Calu3 (cell line): ENCODE data around the gene DLGAP4. TPM values are rescaled to one million over a fixed set of nuclear protein-coding genes. Genes with fewer than 3 reads are reported as not detected.

Experiments
- BruUV-seq: library from RNA; stranded (reverse); fragments of 400-500 nt; replicated peaks from 2 replicates; lab custom pipeline; 2021; lab: Mats Ljungman, UMichigan
- CTCF ChIA-PET: fragments of 300-600 bp; sonication (Branson Sonifier 250); formaldehyde crosslinking; loops from one replicate; lab custom pipeline; 2022; ENCODE audit warnings: antibody characterized with exemption; lab: Charles Lee
- DNase-seq: peaks from one replicate; pipeline ENCODE4 v3.0.0; 2022
- H3K27ac Mint-ChIP-seq: one replicate; pipeline ENCODE4 v1.8.0; 2022; ENCODE audit warnings: mixed read lengths; ENCODE audit not compliant: unreplicated experiment
- H3K27me3 Mint-ChIP-seq: one replicate; pipeline ENCODE4 v1.8.0; 2022; ENCODE audit warnings: mixed read lengths; ENCODE audit not compliant: unreplicated experiment
- H3K36me3 Mint-ChIP-seq: one replicate; pipeline ENCODE4 v1.8.0; 2022; ENCODE audit warnings: mild to moderate bottlenecking, moderate library complexity, mixed read lengths; ENCODE audit not compliant: insufficient read depth, unreplicated experiment
- H3K4me1 Mint-ChIP-seq: one replicate; pipeline ENCODE4 v1.8.0; 2022; ENCODE audit warnings: mild to moderate bottlenecking, low read depth, mixed read lengths; ENCODE audit not compliant: unreplicated experiment
- H3K4me3 Mint-ChIP-seq: one replicate; pipeline ENCODE4 v1.8.0; 2022; ENCODE audit warnings: mild to moderate bottlenecking, low read depth, moderate library complexity, mixed read lengths; ENCODE audit not compliant: unreplicated experiment
- H3K9me3 Mint-ChIP-seq: one replicate; pipeline ENCODE4 v1.8.0; 2022; ENCODE audit warnings: low read depth, mixed read lengths; ENCODE audit not compliant: unreplicated experiment
- intact Hi-C: fragments of 100-400 bp; cut with micrococcal nuclease; formaldehyde crosslinking; loops from one replicate; pipeline ENCODE4 v1.10.0; 2022; ENCODE audit not compliant: unreplicated experiment
- total RNA-seq: library from RNA; stranded (reverse); gene quantifications from 2 replicates; pipeline ENCODE4 v1.2.3, GENCODE V29; 2022
- TF ChIP-seq, protein P1 (sequence below): fragments of 200-600 bp; IDR thresholded peaks from one replicate; pipeline ENCODE4 v1.8.0; 2022; ENCODE audit warnings: antibody characterized with exemption; ENCODE audit not compliant: unreplicated experiment

The DLGAP4 gene
- total RNA-seq, 1 experiment from 2014 or later = 66.4 TPM

DNA sequence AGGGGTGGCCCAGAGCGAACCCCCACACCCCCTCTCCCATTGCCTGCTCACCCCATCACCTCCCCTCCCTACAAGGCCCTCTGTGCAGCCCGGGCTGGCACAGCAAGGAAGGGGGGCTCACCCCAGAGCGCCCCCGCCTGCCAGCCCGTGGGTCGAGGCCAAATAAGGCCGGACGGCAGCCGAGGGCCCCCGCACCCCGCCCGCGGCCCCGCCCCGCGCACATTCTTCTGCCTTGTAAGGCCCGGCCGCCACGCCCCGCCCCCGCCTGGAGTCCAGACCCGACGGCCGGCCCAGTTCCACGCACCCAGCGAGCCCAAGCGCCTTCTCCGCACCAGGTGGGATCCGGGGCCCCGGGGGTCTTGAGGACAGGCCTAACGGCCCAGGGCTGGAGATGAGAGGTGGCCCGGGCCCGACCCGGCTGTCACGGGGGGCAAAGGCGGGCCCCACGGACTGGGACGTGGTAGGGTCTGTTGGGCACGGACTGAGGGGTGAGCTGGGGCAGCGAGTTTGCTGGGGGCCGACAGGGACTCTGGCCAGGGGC, 235.2 kb downstream of the DLGAP4 start, which contains the start of gene MYL9:
MYL9 (plus strand) TSS at position 293 of the 541 bp plus-strand sequence. CDS start 3,366 bp downstream, outside the sequence.
- no peaks in the 10 kb centered on the region for H3K4me1 Mint-ChIP-seq
- H3K36me3 Mint-ChIP-seq = peaks cover 3% of the 10 kb centered on the region
- H3K9me3 Mint-ChIP-seq = no peaks in the 10 kb centered on the region
- no TSS peak for BruUV-seq
- peak; percentile 69 for DNase-seq
- CTCF ChIA-PET = interaction anchor here (0.7 to 1.6 kb wide), 2 partner anchors 31 to 74 kb away, joined by 3 to 9 read pairs; no protein-coding TSS in a partner anchor
- no peaks in the 10 kb centered on the region for H3K27me3 Mint-ChIP-seq
- intact Hi-C loops = no loop called here
- no peak within 1 kb of the TSS for H3K27ac Mint-ChIP-seq
- TF ChIP-seq, protein P1, sequence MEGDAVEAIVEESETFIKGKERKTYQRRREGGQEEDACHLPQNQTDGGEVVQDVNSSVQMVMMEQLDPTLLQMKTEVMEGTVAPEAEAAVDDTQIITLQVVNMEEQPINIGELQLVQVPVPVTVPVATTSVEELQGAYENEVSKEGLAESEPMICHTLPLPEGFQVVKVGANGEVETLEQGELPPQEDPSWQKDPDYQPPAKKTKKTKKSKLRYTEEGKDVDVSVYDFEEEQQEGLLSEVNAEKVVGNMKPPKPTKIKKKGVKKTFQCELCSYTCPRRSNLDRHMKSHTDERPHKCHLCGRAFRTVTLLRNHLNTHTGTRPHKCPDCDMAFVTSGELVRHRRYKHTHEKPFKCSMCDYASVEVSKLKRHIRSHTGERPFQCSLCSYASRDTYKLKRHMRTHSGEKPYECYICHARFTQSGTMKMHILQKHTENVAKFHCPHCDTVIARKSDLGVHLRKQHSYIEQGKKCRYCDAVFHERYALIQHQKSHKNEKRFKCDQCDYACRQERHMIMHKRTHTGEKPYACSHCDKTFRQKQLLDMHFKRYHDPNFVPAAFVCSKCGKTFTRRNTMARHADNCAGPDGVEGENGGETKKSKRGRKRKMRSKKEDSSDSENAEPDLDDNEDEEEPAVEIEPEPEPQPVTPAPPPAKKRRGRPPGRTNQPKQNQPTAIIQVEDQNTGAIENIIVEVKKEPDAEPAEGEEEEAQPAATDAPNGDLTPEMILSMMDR = no peak
- H3K4me3 Mint-ChIP-seq = peak within 1 kb of the TSS; percentile 64

DNA sequence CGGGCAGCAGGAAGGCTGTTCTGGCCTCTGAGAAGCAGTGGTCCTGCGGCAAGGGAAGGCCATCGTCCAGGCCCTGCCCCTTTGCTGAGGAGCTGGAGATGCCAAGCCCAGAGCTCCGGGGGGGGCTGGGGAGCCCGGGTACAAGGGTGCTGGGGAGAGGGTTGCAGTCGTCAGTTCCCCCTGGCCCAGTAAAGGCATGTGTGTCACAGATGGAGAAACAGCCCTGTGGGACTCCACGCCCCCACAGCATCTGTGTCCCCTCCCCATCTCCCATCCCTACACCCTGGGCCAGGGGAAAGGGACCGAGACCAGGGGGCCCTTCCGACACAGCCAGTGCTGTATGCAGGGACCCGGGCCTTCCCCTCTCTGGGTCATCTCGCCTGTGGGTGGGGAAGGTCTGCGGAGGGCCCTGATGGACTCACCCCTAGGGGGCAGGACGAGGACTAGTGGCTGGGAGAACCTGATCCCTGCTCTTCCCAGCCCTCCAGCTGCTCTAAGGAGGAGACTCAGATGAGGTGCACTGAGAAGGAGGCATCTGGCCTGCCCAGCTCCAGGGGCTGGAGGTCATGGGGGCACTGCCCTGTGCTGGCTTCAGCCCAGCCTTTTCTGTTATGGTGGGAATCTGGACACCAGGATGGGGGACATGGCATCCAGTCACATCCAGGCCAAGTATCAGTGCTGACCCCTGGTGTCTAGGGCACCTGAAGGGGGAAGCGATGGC, 235.8 kb downstream of the DLGAP4 start:
- peaks cover 3% of the 10 kb centered on the region for H3K36me3 Mint-ChIP-seq
- intact Hi-C loops = no loop called here

DNA sequence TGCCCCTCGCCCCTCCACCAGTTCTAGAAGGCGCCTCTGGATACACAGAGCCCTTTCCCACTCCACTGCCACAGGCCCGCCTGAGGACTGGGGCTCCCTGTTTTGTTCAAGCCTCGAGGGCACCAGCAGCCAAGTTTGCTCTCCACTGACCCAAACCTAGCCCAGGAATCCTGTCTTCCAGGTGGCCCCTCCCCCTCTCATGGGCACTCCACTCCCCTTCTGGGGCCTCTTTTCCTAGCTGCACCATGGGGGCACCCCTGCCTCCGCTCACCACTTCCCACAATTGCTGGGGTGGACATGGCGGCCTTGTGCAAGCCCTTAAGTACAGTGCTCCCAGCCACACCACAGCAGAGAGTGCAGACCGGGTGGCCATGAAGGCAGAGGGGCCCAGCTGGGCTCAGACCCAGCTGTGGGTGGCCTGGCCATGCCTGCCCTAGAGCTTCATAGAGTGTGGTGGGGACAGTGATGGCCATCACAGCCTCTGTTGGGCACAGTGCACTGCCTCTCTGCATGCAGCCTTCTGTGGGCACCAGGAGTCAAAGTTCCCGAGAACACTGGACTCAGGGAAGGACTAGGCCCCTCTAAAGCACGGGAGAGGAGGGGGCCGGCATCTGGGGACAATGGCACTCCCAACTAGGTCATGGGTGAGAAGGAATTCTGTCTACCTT, 236.5 kb downstream of the DLGAP4 start:
- no peak overlapping the region for H3K27ac Mint-ChIP-seq
- H3K4me1 Mint-ChIP-seq = no peaks in the 10 kb centered on the region
- H3K4me3 Mint-ChIP-seq = no peak overlapping the region
- DNase-seq = no peak
- intact Hi-C loops = no loop called here
- CTCF ChIA-PET = interaction anchor here (1.6 kb wide), 1 partner anchor 76 kb away, joined by 9 read pairs; no protein-coding TSS in a partner anchor
- TF ChIP-seq, protein P1 = no peak
- H3K9me3 Mint-ChIP-seq = no peaks in the 10 kb centered on the region
- BruUV-seq = no TSS peak
- H3K36me3 Mint-ChIP-seq = peaks cover 3% of the 10 kb centered on the region
- H3K27me3 Mint-ChIP-seq = no peaks in the 10 kb centered on the region

More for the DNA sequence above, 235.8 kb downstream of the DLGAP4 start:
- Mint-ChIP-seq H3K4me3 (peak overlapping the region; percentile 64), H3K27ac (no peak overlapping the region), H3K4me1 (no peaks in the 10 kb centered on the region), H3K9me3 (no peaks in the 10 kb centered on the region), H3K27me3 (no peaks in the 10 kb centered on the region)
- CTCF ChIA-PET = interaction anchor here (0.7 to 1.6 kb wide), 2 partner anchors 31 to 75 kb away, joined by 3 to 9 read pairs; no protein-coding TSS in a partner anchor
- TF ChIP-seq, protein P1 = peak; percentile 86
- no TSS peak for BruUV-seq
- peak; percentile 33 for DNase-seq
